Right lobe of liver (tissue), 4 donors: ENCODE data around the gene TDRD1.

Experiments
- CTCF ChIP-seq, 4 donors: fragments of 200-600 bp in 3 of 4; fragments of 450-650 bp in 1 of 4; IDR thresholded peaks; one replicate each; pipeline versions ENCODE4 v1.5.1 to v1.8.0; 2016 to 2022; ENCODE audit warnings: antibody characterized with exemption in 4 of 4, mild to moderate bottlenecking in 2 of 4
- POLR2A ChIP-seq: fragments of 450-650 bp; IDR thresholded peaks from one replicate; pipeline ENCODE4 v1.6.1; 2017; ENCODE audit warnings: antibody characterized with exemption, mild to moderate bottlenecking
- donor health status: DM: no; HTN: no; CAD: no.
- donor health status: DM: no; HTN: no; CAD: no.
- donor health status: DM: no; HTN: yes; CAD: no.

DNA sequence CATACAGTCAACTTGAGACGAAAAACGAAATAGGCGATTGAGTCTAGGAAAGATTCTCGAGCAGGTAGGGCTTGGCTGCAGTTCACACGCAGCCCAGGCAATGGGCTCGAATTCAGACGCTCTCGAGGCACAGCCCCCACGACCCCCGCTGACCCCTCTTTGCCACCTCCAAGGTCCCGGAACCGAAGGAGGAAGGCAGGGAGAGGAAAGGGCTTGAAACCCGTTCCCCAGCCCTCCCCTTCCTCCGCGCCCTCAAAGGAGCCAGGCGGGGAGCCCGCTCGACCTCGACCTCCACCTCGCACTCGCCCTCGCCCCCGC lies 5.6 kb upstream of the TDRD1 start:
- TF ChIP-seq CTCF (IDR thresholded peaks at IDR 0.05): no peak
- TF ChIP-seq POLR2A: no peak
